GM12874 (cell line): ENCODE results near the gene XRCC3.

Experiments used
- TF ChIP-seq, protein P1 (sequence below): IDR thresholded peaks from 2 replicates; pipeline ENCODE4 v1.5.1; 2011; ENCODE audit warnings: low read depth, mild to moderate bottlenecking, control low read depth, low read length, moderate library complexity; ENCODE audit not compliant: insufficient read depth

The XRCC3 gene

DNA sequence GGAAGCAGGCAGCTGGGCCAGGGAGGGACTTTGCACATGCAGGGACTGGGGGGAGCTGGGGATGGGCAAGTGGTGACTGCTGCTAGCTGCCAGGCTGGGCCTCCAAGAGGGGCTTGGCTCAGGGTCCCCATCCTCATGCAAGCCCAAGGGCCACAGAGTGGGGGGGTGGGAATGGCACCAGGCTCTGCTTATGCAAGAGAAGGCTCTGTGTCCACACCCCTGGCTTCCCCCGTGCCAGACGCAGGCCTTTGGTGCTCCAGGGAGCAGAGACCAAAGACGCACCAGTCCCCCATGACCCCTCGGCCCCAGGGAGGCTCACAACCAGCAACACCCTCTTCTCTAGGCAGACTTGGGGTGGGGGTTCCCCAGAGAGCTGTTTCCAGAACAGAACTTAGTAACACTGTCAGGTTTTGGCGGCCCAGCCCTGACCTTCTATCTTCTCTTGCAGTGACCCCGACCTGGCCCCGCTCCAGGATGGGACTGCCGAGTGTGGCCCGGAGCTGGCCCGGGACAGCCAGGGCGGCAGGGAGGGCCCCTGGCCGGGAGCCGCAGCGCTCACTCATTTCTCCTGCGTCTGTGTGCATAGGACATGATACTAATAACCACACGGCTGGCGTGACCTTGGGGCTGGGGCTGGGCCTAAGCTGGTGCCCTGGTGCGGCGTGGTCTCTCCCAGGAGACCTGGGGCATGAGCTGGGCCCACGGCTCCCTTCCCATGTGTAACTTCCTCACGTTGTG, 14.3 kb downstream of the XRCC3 start:
- TF ChIP-seq, protein P1, sequence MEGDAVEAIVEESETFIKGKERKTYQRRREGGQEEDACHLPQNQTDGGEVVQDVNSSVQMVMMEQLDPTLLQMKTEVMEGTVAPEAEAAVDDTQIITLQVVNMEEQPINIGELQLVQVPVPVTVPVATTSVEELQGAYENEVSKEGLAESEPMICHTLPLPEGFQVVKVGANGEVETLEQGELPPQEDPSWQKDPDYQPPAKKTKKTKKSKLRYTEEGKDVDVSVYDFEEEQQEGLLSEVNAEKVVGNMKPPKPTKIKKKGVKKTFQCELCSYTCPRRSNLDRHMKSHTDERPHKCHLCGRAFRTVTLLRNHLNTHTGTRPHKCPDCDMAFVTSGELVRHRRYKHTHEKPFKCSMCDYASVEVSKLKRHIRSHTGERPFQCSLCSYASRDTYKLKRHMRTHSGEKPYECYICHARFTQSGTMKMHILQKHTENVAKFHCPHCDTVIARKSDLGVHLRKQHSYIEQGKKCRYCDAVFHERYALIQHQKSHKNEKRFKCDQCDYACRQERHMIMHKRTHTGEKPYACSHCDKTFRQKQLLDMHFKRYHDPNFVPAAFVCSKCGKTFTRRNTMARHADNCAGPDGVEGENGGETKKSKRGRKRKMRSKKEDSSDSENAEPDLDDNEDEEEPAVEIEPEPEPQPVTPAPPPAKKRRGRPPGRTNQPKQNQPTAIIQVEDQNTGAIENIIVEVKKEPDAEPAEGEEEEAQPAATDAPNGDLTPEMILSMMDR, result no peak

DNA sequence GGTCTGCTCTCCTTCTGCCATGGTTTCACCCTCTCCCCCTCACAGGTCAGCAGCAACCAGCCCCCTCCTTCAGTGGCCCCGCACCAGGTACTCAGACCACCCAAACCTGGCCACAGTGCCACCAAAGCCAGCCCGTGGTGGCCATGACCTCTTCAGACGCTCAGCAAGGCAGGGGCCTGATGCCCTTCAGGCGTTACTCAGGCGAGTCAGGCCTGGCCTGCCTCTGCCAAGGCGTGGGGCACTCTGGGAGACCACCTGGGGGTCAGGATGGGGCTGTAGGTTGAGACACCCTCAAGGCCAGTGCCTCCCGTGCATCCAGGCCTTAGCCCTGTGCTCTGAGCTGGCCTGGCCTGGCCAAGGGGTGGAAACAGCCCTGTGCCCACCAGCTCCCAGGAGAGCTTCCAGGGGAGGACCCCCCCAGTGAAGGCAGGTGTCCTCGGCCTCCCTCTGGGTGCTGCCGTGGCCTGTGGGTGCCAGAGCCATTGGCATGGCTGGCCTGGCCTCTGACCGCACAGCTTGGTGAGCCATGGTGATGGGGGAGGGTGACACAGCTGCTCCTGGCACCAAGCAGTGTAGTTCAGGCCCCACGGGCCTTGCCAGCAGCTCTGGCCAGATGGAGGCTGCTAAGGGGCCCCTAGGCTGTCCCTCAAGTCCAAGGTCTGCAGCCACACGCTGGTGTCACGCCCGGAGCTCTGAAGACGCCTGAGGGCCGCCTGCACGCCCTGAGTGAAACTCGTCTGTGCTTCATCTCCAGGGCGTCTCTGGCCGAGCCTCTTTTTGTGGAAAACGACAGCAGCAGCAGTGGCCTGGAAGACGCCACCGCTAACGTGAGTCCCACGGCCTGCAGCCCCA, 15.1 kb downstream of the XRCC3 start:
- TF ChIP-seq, protein P1, result no peak

DNA sequence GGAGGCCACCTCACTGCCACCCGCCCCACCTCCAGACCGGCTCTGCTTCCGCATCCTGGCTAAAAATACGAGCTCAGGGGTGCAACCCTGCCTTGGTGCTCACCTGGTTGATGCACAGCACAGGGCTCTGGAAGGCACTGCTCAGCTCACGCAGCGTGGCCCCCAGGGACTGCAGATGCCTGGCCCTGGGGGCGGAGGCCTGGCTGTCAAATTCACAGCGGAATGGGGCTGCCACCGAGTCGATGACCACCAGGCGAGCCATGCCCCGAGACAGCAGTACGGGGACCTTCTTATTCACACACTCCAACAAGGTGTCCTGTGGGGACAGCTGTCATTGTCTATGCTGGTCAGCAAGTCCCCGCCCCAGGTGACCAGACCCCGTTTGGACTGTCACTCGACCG, 16.0 kb downstream of the XRCC3 start:
- TF ChIP-seq, protein P1, result no peak

DNA sequence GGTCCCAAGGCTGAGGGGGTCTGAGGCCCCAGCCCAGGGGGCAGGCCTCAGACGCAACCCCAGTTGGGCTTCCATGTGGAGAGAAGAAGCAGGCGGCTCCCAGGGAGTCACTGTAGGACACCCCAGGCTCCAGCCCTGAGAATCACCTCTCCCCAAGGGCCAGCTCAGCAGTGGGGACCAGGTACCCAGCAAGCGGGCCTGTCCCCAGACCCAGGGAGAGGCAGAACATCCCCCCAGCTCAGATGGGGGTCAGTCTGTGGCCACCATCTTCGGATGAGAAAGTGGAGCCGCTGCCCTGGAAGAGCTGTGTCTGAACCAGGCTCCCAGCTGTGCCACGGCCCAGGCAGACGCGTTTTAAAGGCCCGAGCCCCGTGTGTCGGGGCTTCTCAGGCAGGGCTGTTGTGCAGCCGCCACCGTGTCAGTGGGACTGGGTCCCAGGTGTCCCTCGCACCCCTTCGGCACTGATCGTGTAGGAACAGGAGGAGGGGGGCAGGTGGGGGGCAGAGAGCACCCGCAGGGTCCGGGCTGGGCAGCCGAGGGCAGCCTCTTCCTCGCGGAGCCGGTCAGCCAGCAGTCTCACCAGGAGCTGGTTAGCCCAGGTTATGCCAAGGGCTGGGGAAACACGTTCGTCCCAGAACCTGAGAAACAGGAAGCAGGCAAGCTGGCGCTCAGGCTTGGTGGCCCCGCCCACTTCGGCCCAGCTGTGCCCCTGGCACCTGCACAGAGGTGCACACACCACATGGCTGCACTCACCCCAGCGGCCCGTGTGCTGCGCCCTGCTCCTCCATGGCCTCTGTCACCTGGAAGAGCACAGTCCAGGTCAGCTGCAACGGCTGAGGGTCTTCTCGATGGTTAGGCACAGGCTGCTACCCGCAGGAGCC, 16.6 kb downstream of the XRCC3 start:
- TF ChIP-seq, protein P1, result no peak

DNA sequence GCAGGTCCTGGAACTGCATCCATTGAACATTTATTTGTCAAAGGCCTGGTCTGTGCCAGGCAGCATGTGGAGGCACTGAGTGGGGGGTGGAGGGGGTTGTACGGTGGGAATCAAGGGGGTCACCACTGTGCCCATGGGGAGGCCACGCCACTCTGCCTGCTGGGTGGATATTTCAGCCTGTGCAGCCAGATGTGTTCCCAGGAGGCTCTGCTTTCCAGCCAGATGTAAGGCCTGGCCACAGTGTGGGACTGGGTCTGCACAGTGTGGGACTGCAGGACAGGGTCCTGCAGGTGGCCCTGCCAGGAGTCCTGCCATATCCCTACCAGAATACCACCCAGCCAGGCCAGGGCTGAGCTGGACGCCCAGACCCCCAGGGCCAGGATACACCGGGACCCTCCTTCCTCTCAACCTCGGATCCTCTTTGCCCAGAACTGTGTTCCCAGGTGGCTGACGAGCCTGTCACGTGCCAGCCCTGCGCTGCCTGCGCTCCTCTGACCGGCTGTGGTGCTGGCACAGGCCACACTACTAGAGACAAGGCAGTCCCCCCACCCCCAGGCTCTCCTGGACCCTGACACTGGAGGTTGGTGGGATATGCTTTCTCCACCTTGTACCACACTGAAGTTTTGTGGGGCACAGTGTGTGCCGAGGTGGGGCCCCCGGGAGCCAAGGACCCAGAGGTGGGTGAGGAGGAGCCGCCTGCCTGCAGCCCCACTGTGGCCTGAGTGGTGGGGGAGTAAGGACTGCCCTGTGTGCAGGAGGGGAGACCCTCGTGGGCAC, 17.5 kb downstream of the XRCC3 start:
- TF ChIP-seq, protein P1, result no peak

DNA sequence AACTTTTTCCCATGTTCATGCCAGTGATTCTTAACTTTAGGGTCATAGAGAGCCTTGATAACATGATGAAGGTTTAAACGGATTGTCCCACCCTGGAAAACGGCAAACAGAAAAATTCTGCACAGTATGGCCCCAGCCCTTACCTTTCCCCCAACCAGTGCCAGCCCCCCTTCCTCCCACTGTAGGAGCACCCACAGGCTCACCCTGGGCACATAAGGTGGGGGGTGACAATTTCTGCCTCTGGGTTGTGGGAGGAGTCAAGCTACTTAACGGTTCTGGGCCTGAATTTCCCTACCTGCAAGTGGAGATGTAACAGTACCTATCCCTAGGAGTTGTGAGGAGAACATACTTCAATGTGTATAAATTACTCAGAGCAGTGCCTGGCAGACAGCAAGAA, 18.0 kb downstream of the XRCC3 start:
- TF ChIP-seq, protein P1, result no peak
